ENCODE data around the gene DNASE1L1. TPM values are rescaled to one million over a fixed set of nuclear protein-coding genes. Genes with fewer than 3 reads are reported as not detected.
A peak's percentile ranks its signal among the peaks of the same experiment; 100 is the strongest.

Gene DNASE1L1
- total and polyA plus RNA-seq, 2 of the 13 experiments (the other 11 are each of a cell fraction or from before 2014, with no cell fraction given): 4.7 to 12.3 TPM

DNA sequence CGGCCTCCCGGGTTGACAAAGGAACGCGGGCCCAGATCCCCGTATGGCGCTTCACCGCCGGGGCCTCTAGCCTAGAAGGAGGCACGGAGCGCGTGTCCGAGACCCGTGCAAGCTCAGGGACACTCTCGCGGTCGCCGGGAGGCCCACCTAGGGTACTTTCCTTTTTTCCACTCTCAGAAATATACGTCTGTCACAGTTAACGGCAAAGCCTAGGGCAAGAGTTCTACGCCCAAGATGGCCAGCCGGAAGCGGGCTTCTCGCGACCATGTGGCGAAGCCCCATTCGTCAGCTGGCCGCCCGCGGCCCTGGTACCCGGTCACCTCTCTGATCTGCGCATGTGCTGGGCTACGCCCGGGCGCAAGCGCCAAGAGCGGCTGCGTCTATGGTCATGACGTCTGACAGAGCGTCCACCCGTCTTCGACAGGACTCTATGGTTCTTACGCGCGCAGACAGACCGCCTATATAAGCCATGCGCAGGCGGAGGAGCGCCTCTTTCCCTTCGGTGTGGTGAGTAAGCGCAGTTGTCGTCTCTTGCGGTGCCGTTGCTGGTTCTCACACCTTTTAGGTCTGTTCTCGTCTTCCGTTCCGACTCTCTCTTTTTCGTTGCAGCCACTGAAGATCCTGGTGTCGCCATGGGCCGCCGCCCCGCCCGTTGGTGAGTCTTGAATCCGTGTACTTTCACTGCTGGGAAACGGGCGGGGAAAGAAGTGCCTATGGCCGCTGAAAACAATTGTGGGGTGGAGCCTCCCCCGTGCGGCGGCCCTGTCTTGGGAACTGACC, 11.0 kb downstream of the DNASE1L1 start, which contains the start of gene RPL10 (continued):
- no peak for TF ChIP-seq NONO (IDR thresholded peaks at IDR 0.05)
- peak; percentile 19; the same call in 1 of the 2 replicates for TF ChIP-seq NONO (CRISPR knock-in tag; conservative IDR thresholded peaks at IDR 0.05)
- TF ChIP-seq U2AF2 (IDR thresholded peaks at IDR 0.05; ENCODE audit: low read depth, low read length): no peak
- TF ChIP-seq, protein P1, sequence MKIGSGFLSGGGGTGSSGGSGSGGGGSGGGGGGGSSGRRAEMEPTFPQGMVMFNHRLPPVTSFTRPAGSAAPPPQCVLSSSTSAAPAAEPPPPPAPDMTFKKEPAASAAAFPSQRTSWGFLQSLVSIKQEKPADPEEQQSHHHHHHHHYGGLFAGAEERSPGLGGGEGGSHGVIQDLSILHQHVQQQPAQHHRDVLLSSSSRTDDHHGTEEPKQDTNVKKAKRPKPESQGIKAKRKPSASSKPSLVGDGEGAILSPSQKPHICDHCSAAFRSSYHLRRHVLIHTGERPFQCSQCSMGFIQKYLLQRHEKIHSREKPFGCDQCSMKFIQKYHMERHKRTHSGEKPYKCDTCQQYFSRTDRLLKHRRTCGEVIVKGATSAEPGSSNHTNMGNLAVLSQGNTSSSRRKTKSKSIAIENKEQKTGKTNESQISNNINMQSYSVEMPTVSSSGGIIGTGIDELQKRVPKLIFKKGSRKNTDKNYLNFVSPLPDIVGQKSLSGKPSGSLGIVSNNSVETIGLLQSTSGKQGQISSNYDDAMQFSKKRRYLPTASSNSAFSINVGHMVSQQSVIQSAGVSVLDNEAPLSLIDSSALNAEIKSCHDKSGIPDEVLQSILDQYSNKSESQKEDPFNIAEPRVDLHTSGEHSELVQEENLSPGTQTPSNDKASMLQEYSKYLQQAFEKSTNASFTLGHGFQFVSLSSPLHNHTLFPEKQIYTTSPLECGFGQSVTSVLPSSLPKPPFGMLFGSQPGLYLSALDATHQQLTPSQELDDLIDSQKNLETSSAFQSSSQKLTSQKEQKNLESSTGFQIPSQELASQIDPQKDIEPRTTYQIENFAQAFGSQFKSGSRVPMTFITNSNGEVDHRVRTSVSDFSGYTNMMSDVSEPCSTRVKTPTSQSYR (CRISPR knock-in tag; IDR thresholded peaks at IDR 0.05; ENCODE audit: borderline replicate concordance): no peak
- TF ChIP-seq, protein P2, sequence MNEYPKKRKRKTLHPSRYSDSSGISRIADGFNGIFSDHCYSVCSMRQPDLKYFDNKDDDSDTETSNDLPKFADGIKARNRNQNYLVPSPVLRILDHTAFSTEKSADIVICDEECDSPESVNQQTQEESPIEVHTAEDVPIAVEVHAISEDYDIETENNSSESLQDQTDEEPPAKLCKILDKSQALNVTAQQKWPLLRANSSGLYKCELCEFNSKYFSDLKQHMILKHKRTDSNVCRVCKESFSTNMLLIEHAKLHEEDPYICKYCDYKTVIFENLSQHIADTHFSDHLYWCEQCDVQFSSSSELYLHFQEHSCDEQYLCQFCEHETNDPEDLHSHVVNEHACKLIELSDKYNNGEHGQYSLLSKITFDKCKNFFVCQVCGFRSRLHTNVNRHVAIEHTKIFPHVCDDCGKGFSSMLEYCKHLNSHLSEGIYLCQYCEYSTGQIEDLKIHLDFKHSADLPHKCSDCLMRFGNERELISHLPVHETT (CRISPR knock-in tag; conservative IDR thresholded peaks at IDR 0.05): no peak
- TF ChIP-seq SP2 (CRISPR knock-in tag; IDR thresholded peaks at IDR 0.05): no peak; the same call in 1 of the 2 replicates
- TF ChIP-seq IRF2 (CRISPR knock-in tag; IDR thresholded peaks at IDR 0.05): peak; percentile 85; the same call in 1 of the 2 replicates
- TF ChIP-seq ZNF263 (CRISPR knock-in tag; IDR thresholded peaks at IDR 0.05): no peak
- TF ChIP-seq, protein P3, sequence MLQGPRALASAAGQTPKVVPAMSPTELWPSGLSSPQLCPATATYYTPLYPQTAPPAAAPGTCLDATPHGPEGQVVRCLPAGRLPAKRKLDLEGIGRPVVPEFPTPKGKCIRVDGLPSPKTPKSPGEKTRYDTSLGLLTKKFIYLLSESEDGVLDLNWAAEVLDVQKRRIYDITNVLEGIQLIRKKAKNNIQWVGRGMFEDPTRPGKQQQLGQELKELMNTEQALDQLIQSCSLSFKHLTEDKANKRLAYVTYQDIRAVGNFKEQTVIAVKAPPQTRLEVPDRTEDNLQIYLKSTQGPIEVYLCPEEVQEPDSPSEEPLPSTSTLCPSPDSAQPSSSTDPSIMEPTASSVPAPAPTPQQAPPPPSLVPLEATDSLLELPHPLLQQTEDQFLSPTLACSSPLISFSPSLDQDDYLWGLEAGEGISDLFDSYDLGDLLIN (CRISPR knock-in tag; IDR thresholded peaks at IDR 0.05; ENCODE audit: borderline replicate concordance): no peak
- TF ChIP-seq, protein P4, sequence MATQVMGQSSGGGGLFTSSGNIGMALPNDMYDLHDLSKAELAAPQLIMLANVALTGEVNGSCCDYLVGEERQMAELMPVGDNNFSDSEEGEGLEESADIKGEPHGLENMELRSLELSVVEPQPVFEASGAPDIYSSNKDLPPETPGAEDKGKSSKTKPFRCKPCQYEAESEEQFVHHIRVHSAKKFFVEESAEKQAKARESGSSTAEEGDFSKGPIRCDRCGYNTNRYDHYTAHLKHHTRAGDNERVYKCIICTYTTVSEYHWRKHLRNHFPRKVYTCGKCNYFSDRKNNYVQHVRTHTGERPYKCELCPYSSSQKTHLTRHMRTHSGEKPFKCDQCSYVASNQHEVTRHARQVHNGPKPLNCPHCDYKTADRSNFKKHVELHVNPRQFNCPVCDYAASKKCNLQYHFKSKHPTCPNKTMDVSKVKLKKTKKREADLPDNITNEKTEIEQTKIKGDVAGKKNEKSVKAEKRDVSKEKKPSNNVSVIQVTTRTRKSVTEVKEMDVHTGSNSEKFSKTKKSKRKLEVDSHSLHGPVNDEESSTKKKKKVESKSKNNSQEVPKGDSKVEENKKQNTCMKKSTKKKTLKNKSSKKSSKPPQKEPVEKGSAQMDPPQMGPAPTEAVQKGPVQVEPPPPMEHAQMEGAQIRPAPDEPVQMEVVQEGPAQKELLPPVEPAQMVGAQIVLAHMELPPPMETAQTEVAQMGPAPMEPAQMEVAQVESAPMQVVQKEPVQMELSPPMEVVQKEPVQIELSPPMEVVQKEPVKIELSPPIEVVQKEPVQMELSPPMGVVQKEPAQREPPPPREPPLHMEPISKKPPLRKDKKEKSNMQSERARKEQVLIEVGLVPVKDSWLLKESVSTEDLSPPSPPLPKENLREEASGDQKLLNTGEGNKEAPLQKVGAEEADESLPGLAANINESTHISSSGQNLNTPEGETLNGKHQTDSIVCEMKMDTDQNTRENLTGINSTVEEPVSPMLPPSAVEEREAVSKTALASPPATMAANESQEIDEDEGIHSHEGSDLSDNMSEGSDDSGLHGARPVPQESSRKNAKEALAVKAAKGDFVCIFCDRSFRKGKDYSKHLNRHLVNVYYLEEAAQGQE (IDR thresholded peaks at IDR 0.05; ENCODE audit: borderline replicate concordance in 1 of 2, low read depth in 1 of 2, low read length in 2 of 2): peak in 1 of 2 experiments; percentile 72; a peak in 1 of 4 replicates
- peak; percentile 56 for TF ChIP-seq SAP130 (CRISPR knock-in tag; IDR thresholded peaks at IDR 0.05; ENCODE audit: low read depth)
- no peak for TF ChIP-seq CENPX (CRISPR knock-in tag; IDR thresholded peaks at IDR 0.05)
- peak; percentile 86 for TF ChIP-seq CREB1 (IDR thresholded peaks at IDR 0.05)
- peak; percentile 90 for TF ChIP-seq CREB1 (CRISPR knock-in tag; IDR thresholded peaks at IDR 0.05)
- no peak for TF ChIP-seq KDM3A (CRISPR knock-in tag; IDR thresholded peaks at IDR 0.05; ENCODE audit: low read depth)
- TF ChIP-seq LCORL (IDR thresholded peaks at IDR 0.05): no peak
- TF ChIP-seq LCORL (CRISPR knock-in tag; IDR thresholded peaks at IDR 0.05): no peak
- no peak for TF ChIP-seq HMG20B (CRISPR knock-in tag; conservative IDR thresholded peaks at IDR 0.05)
- no peak for TF ChIP-seq KLF13 (CRISPR knock-in tag; IDR thresholded peaks at IDR 0.05)
- no peak for TF ChIP-seq ZNF17 (CRISPR knock-in tag; IDR thresholded peaks at IDR 0.05)
- peak; percentile 60; the same call in 1 of the 2 replicates for TF ChIP-seq KLF12 (CRISPR knock-in tag; IDR thresholded peaks at IDR 0.05; ENCODE audit: borderline replicate concordance)
- TF ChIP-seq PTBP1 (IDR thresholded peaks at IDR 0.05; ENCODE audit: low read depth, low read length, poor library complexity, severe bottlenecking): no peak
- TF ChIP-seq NFYB (CRISPR knock-in tag; IDR thresholded peaks at IDR 0.05): peak; percentile 71

Measured in HepG2 (cell line).